Neural crest cell (in vitro differentiated cells): ENCODE data around the gene MRPL22. TPM values are rescaled to one million over a fixed set of nuclear protein-coding genes. Genes with fewer than 3 reads are reported as not detected.

Experiments
- DNase-seq: peaks from one replicate; pipeline ENCODE4 v3.0.0; 2021; ENCODE audit warnings: low read depth, mixed read lengths, low spot score
- H3K27ac Mint-ChIP-seq: one replicate; pipeline ENCODE4 v1.8.0; 2021; ENCODE audit warnings: mild to moderate bottlenecking, mixed read lengths; ENCODE audit not compliant: unreplicated experiment
- H3K27me3 Mint-ChIP-seq: 2 replicates; pipeline ENCODE4 v1.8.0; 2021; ENCODE audit warnings: low read depth, mild to moderate bottlenecking, mixed read lengths
- H3K36me3 Mint-ChIP-seq: 2 replicates; pipeline ENCODE4 v1.8.0; 2021; ENCODE audit warnings: low read depth, mild to moderate bottlenecking, mixed read lengths
- H3K4me1 Mint-ChIP-seq: 2 replicates; pipeline ENCODE4 v1.8.0; 2021; ENCODE audit warnings: mixed read lengths
- H3K4me3 Mint-ChIP-seq: one replicate; pipeline ENCODE4 v1.8.0; 2021; ENCODE audit warnings: mild to moderate bottlenecking, mixed read lengths
- H3K9me3 Mint-ChIP-seq: 2 replicates; pipeline ENCODE4 v1.8.0; 2021; ENCODE audit warnings: mixed read lengths
- total RNA-seq: library from RNA; stranded (reverse); gene quantifications from 2 replicates; pipeline ENCODE4 v1.2.1, GENCODE V29; 2021
- TF ChIP-seq, protein P1 (sequence below): fragments of 200-600 bp; sonication (generic); conservative IDR thresholded peaks from 2 replicates; pipeline ENCODE4 v1.5.0; 2021; ENCODE audit warnings: antibody characterized with exemption, mild to moderate bottlenecking

MRPL22 gene
- total RNA-seq, 1 donor from 2014 or later: 59.5 TPM

DNA sequence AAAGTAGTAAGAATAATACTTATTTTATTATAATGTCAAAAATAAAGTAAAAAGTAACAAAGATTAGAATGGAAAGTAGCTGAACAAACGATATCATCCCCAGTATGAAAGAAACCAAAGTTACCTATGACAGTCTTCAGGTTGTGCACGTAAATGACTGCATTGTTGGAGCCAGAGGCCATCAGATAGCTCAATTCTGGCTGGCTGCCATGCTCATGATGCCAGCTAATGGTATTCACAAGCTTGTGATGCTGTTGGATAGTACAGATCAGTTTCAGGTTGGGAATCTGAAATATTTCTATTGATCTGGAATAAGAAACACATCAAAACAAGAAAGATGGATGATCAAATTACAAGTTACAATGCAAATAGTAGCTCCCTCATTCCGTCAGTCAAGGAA lies 24.0 kb upstream of the MRPL22 start:
- Mint-ChIP-seq H3K27me3 (no peaks in the 10 kb centered on the region), H3K4me1 (no peaks in the 10 kb centered on the region), H3K27ac (no peak overlapping the region), H3K4me3 (no peak overlapping the region), H3K9me3 (no peaks in the 10 kb centered on the region), H3K36me3 (peaks cover 5% of the 10 kb centered on the region)
- no peak for DNase-seq
- TF ChIP-seq, protein P1, sequence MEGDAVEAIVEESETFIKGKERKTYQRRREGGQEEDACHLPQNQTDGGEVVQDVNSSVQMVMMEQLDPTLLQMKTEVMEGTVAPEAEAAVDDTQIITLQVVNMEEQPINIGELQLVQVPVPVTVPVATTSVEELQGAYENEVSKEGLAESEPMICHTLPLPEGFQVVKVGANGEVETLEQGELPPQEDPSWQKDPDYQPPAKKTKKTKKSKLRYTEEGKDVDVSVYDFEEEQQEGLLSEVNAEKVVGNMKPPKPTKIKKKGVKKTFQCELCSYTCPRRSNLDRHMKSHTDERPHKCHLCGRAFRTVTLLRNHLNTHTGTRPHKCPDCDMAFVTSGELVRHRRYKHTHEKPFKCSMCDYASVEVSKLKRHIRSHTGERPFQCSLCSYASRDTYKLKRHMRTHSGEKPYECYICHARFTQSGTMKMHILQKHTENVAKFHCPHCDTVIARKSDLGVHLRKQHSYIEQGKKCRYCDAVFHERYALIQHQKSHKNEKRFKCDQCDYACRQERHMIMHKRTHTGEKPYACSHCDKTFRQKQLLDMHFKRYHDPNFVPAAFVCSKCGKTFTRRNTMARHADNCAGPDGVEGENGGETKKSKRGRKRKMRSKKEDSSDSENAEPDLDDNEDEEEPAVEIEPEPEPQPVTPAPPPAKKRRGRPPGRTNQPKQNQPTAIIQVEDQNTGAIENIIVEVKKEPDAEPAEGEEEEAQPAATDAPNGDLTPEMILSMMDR: no peak

DNA sequence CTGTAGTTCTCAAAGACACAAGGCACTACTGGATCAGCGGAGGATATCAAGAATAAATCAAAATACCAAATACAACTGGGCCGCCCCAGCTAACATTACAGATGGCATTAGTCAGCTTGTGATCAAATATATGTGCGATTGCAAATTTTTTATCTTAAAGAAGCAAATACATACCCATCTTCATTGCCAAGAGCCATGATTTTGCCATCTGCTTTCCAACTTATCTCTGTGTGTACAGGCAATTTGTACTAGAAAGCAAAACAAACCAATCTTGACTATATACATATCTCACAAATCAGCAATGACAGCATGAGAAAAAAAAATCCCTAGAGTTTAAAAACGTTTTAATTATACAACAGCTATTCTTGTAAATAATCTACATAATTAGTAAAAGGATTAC lies 23.1 kb upstream of the MRPL22 start:
- TF ChIP-seq, protein P1: no peak
- Mint-ChIP-seq H3K4me3 (no peak overlapping the region), H3K9me3 (no peaks in the 10 kb centered on the region), H3K36me3 (peaks cover 5% of the 10 kb centered on the region), H3K27me3 (no peaks in the 10 kb centered on the region), H3K27ac (no peak overlapping the region), H3K4me1 (no peaks in the 10 kb centered on the region)
- no peak for DNase-seq

DNA sequence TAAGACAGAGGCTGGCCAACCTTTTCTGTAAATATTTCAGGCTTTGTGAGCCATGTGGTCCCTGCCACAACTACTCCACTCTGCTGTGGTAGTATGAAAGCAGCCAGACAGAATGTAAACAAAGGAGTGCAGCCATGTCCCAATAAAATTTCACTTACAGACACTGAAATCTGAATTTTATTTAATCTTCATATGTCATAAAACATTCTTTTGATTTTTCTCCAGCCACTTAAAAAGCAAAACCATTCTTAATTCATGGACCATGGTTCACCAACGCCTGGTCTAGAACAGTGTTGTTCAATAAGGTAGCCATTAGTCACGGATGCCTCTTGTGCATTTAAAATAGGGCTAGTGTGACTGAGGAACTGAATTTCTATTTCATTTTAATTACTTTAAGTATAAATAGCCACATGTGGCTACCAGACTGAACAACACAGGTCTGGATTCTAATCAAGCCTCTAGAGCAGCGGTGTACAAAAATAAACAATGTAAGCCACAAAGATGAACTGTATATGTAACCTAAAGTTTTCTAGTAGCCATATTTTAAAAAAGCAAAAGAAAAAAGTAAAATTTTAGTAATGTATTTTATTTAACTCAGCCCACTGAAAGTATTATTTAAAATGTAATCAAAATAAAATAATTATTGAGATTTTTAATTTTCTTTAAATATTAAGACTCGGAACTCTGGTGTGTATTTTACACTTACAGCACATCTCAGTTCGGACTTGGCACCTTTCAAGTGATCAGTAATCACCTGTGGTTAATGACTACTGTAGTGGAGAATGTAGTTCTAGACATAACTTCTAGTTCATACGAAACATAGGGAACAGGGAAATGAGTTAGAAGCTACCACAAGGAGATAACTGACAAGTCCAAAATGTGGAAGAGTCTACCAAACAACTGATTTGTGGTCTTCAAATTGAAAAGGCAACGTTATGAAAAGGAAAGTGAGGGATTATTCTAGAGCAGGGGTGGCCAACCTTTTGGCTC lies 17.1 kb upstream of the MRPL22 start:
- Mint-ChIP-seq H3K4me1 (no peaks in the 10 kb centered on the region), H3K27me3 (no peaks in the 10 kb centered on the region), H3K4me3 (no peak overlapping the region), H3K27ac (no peak overlapping the region), H3K36me3 (peaks cover 11% of the 10 kb centered on the region), H3K9me3 (no peaks in the 10 kb centered on the region)
- DNase-seq: no peak
- TF ChIP-seq, protein P1: no peak

DNA sequence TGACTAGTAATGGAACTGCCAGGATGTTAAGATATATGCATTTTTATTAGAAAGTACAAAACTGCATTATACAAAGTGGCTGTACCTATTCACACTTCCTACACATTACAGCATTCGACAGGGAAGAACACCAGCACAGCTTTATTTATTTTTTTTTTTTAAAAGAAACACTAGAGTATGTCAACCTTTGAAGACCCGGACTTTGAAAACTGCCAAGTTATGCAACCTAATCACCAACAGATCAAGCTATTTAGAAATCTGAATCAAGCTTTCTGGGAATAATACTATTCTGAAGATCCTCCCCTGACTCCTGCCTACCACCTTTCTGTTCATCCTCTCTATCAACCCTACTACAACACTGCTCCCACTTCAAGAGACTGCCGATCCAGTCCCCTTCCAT lies 7.3 kb upstream of the MRPL22 start:
- H3K36me3 Mint-ChIP-seq: peaks cover 4% of the 10 kb centered on the region
- peaks cover 19% of the 10 kb centered on the region for H3K4me1 Mint-ChIP-seq
- no peaks in the 10 kb centered on the region for H3K27me3 Mint-ChIP-seq
- no peaks in the 10 kb centered on the region for H3K9me3 Mint-ChIP-seq
- DNase-seq: no peak
- no peak overlapping the region for H3K27ac Mint-ChIP-seq
- TF ChIP-seq, protein P1: no peak
- H3K4me3 Mint-ChIP-seq: peak overlapping the region; percentile 14

DNA sequence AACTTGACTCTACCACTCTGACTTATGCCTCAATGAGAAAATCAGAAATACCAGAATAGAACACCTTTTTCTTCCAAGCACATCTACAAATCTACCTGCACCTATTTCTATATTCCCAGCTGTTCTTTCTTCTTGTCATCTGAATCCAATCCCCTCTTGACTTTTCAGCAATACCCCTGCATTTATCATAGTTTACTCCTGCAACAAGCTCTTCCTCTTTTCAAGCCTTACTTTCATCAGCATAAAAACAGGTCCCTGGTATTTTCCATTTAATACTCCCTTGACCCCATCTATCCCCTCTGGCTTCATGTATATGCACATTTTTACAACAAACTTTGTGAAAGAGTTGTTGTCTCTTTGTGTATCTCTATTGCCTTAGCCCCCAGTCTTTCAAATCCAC lies 6.0 kb upstream of the MRPL22 start:
- H3K27me3 Mint-ChIP-seq: no peaks in the 10 kb centered on the region
- peaks cover 26% of the 10 kb centered on the region for H3K4me1 Mint-ChIP-seq
- TF ChIP-seq, protein P1: no peak
- H3K9me3 Mint-ChIP-seq: no peaks in the 10 kb centered on the region
- no peak overlapping the region for H3K4me3 Mint-ChIP-seq
- no peak for DNase-seq
- H3K27ac Mint-ChIP-seq: no peak overlapping the region
- H3K36me3 Mint-ChIP-seq: peaks cover 4% of the 10 kb centered on the region
